OCI-LY3 (cell line): ENCODE results near the gene SAMD11.

Source experiments
- EZH2phosphoT487 ChIP-seq: fragments of 200-600 bp; shearing (Covaris generic); IDR thresholded peaks from 2 replicates; pipeline ENCODE4 v1.6.1; 2018; ENCODE audit warnings: antibody characterized with exemption, mixed run types, low read depth
- TF ChIP-seq, protein P1 (sequence below): fragments of 200-600, 300-600 bp; sonication (generic); IDR thresholded peaks from 2 replicates; pipeline ENCODE4 v1.5.1; 2014; ENCODE audit warnings: antibody characterized with exemption, low read length, low read depth

DNA sequence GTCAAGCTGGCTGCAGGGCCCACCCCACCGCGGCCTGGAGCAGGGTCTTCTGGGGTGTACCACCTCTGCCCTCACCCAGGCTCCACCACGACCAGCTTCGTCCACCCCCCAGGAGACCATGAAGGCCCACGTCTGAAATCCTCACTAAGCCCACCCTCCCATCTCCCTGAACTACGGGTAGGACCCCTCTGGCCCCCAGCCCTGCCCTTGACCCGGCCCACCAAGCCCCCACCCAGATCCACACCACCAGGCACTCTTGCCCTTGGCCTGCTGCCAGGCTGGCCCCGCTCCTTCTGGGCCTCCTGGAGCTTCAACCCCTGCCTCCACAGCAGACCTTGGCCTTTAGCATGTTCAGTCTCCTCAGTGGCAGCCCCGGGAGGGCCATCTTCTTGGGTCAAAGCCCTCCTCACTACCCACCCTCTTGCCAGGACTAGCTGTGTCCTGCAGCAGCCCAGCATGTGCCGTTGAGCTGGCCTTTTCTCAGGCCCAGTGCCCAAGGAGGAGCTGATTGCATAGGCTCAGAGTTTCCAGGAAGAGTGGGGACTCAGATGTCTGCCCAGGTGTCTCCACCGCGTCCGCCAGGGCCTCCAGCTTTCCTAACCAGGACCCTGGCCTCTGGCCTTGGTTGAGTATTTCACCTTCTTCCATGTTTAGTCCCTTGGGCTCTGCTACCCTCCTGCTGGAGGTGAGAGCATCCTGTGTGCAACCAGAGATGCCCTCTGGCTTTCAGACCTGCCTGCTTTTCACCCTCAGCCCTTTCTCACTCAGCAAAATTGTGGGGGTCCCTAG lies 17.7 kb upstream of the SAMD11 start:
- TF ChIP-seq, protein P1, sequence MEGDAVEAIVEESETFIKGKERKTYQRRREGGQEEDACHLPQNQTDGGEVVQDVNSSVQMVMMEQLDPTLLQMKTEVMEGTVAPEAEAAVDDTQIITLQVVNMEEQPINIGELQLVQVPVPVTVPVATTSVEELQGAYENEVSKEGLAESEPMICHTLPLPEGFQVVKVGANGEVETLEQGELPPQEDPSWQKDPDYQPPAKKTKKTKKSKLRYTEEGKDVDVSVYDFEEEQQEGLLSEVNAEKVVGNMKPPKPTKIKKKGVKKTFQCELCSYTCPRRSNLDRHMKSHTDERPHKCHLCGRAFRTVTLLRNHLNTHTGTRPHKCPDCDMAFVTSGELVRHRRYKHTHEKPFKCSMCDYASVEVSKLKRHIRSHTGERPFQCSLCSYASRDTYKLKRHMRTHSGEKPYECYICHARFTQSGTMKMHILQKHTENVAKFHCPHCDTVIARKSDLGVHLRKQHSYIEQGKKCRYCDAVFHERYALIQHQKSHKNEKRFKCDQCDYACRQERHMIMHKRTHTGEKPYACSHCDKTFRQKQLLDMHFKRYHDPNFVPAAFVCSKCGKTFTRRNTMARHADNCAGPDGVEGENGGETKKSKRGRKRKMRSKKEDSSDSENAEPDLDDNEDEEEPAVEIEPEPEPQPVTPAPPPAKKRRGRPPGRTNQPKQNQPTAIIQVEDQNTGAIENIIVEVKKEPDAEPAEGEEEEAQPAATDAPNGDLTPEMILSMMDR, result no peak
- TF ChIP-seq EZH2phosphoT487, result no peak
